HEK293 (cell line): ENCODE results near the gene COX19.

Source experiments
- CTCF ChIA-PET: fragments of 350-600 bp; formaldehyde crosslinking; extraction: SDS; loops from one replicate; lab custom pipeline; 2021; ENCODE audit warnings: antibody characterized with exemption; lab: Yijun Ruan, JAX
- POLR2A ChIA-PET: fragments of 300-600 bp; formaldehyde crosslinking; extraction: SDS; loops from one replicate; lab custom pipeline; 2020; ENCODE audit warnings: antibody characterized with exemption, inconsistent platforms; lab: Yijun Ruan, JAX
- H3K27ac ChIP-seq: fragments of 200-500 bp; sonication (Bioruptor generic); 2 replicates; pipeline ENCODE4 v1.5.1; 2014; ENCODE audit warnings: low read depth, low read length, control low read depth, inconsistent platforms; ENCODE audit errors: extremely low read depth
- H3K36me3 ChIP-seq, 2 experiments: fragments of 200-500 bp in 1 of 2; sonication (Bioruptor generic) in 1 of 2; 1 replicate in 1 of 2; 2 replicates in 1 of 2; pipeline ENCODE4 v1.5.1; 2014 to 2017; ENCODE audit warnings: inconsistent platforms in 2 of 2, low read length in 2 of 2; ENCODE audit not compliant: control insufficient read depth in 2 of 2, insufficient read depth in 1 of 2
- H3K4me1 ChIP-seq: fragments of 200-500 bp; sonication (Bioruptor generic); 2 replicates; pipeline ENCODE4 v1.5.1; 2014; ENCODE audit warnings: mild to moderate bottlenecking, low read length, inconsistent platforms; ENCODE audit not compliant: control insufficient read depth, insufficient read depth
- H3K4me3 ChIP-seq: 2 replicates; pipeline ENCODE4 v1.5.1; 2011; ENCODE audit warnings: low read depth, mild to moderate bottlenecking, control low read depth, low read length, moderate library complexity
- H3K9me3 ChIP-seq: fragments of 200-500 bp; sonication (Bioruptor generic); 2 replicates; pipeline ENCODE4 v1.5.1; 2014; ENCODE audit warnings: low read depth, low read length, inconsistent platforms; ENCODE audit not compliant: control insufficient read depth, insufficient read depth
- SALL2 ChIP-seq: fragments of 450-650 bp; formaldehyde crosslinking; IDR thresholded peaks from 2 replicates; pipeline ENCODE4 v1.5.0; 2017; ENCODE audit warnings: missing biosample characterization, mild to moderate bottlenecking, missing genetic modification characterization, borderline replicate concordance
- SETDB1 ChIP-seq: IDR thresholded peaks from one replicate; pipeline ENCODE4 v1.6.1; 2017; ENCODE audit warnings: mild to moderate bottlenecking, low read length, moderate library complexity, mixed read lengths; ENCODE audit not compliant: insufficient read length
- TCF7L2 ChIP-seq: IDR thresholded peaks from 2 replicates; pipeline ENCODE4 v1.6.1; 2011; ENCODE audit warnings: low read depth, mild to moderate bottlenecking, inconsistent platforms, low read length, moderate library complexity, borderline replicate concordance
- ZNF114 ChIP-seq: fragments of 450-650 bp; formaldehyde crosslinking; IDR thresholded peaks from 2 replicates; pipeline ENCODE4 v1.5.0; 2017; ENCODE audit warnings: missing biosample characterization, missing genetic modification characterization
- ZNF157 ChIP-seq: fragments of 450-650 bp; formaldehyde crosslinking; IDR thresholded peaks from 2 replicates; pipeline ENCODE4 v1.5.1; 2016; ENCODE audit warnings: missing biosample characterization, missing genetic modification characterization
- ZNF350 ChIP-seq: fragments of 450-650 bp; formaldehyde crosslinking; IDR thresholded peaks from 2 replicates; pipeline ENCODE4 v1.5.0; 2017; ENCODE audit warnings: missing biosample characterization, mild to moderate bottlenecking, missing genetic modification characterization
- ZNF366 ChIP-seq: fragments of 450-650 bp; formaldehyde crosslinking; conservative IDR thresholded peaks from 2 replicates; pipeline ENCODE4 v1.5.1; 2016; ENCODE audit warnings: missing biosample characterization, missing genetic modification characterization
- ZNF530 ChIP-seq: fragments of 450-650 bp; formaldehyde crosslinking; IDR thresholded peaks from 2 replicates; pipeline ENCODE4 v1.5.1; 2016; ENCODE audit warnings: low read depth, missing biosample characterization, missing genetic modification characterization
- ZNF549 ChIP-seq: fragments of 450-650 bp; IDR thresholded peaks from 2 replicates; pipeline ENCODE4 v1.5.1; 2018; ENCODE audit warnings: missing biosample characterization, missing genetic modification characterization, mild to moderate bottlenecking, inconsistent platforms, moderate library complexity
- ZNF626 ChIP-seq: fragments of 450-650 bp; sonication (Bioruptor Pico); formaldehyde crosslinking; IDR thresholded peaks from 2 replicates; pipeline ENCODE4 v1.5.1; 2018; ENCODE audit warnings: missing biosample characterization, missing genetic modification characterization, inconsistent platforms
- TF ChIP-seq, protein P1 (sequence below): fragments of 450-650 bp; formaldehyde crosslinking; IDR thresholded peaks from 2 replicates; pipeline ENCODE4 v1.5.1; 2016; ENCODE audit warnings: missing biosample characterization, missing genetic modification characterization, borderline replicate concordance
- TF ChIP-seq, protein P2 (sequence below): fragments of 450-650 bp; formaldehyde crosslinking; IDR thresholded peaks from 2 replicates; pipeline ENCODE4 v1.5.1; 2016; ENCODE audit warnings: missing biosample characterization, missing genetic modification characterization
- TF ChIP-seq, protein P3 (sequence below): fragments of 450-650 bp; formaldehyde crosslinking; conservative IDR thresholded peaks from 2 replicates; pipeline ENCODE4 v1.5.1; 2016; ENCODE audit warnings: low read depth, missing biosample characterization, missing genetic modification characterization
- TF ChIP-seq, protein P4 (sequence below): fragments of 450-650 bp; formaldehyde crosslinking; IDR thresholded peaks from 2 replicates; pipeline ENCODE4 v1.5.1; 2017; ENCODE audit warnings: missing biosample characterization, missing genetic modification characterization

Gene COX19

DNA sequence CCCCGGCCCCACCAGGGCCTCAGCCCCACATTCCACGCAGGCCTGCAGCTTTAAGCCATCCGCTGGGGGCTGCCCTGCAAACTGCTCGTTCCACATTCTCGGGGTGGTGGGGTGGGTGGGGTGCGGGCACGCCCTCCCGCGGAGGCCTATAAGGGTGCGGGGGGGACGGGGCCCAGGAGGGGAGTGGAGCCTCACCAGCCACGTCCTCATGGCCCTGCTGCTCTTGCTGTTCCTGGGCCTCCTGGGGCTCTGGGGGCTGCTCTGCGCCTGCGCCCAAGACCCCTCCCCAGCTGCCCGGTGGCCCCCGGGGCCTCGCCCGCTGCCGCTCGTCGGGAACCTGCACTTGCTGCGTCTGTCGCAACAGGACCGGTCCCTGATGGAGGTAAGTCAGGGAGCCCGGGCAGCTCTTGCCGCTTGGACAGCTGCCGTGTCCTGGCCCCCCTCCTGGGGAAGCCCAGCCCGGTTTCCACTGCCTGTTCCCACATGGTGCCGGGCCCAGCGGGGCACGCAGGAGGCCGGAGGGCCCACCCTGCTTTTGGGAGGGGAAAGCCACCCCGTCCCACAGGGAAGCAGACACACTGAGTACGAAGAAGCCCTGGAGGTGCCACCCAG lies 7.8 kb upstream of the COX19 start, which contains the start of gene CYP2W1:
TSS of gene CYP2W1 (plus strand) at position 178 of the 612 bp plus-strand sequence. CDS start at position 209, 31 bp downstream.
- H3K36me3 ChIP-seq: no peaks in the 10 kb centered on the region
- no peak within 1 kb of the TSS for H3K4me3 ChIP-seq
- CTCF ChIA-PET: interaction anchor here (1.3 to 3.1 kb wide), 3 partner anchors 9 to 82 kb away, joined by 3 to 30 read pairs (median 4); no protein-coding TSS in a partner anchor
- POLR2A ChIA-PET: no interaction called here
- TF ChIP-seq SALL2 (tag by site-specific recombination) (no peak), ZNF350 (tag by site-specific recombination) (no peak), ZNF157 (tag by site-specific recombination) (no peak), ZNF114 (tag by site-specific recombination) (no peak), ZNF366 (tag by site-specific recombination) (no peak), SETDB1 (no peak), TCF7L2 (no peak), ZNF530 (tag by site-specific recombination) (no peak), ZNF626 (tag by site-specific recombination) (no peak), ZNF549 (tag by site-specific recombination) (no peak)
- TF ChIP-seq, protein P1, sequence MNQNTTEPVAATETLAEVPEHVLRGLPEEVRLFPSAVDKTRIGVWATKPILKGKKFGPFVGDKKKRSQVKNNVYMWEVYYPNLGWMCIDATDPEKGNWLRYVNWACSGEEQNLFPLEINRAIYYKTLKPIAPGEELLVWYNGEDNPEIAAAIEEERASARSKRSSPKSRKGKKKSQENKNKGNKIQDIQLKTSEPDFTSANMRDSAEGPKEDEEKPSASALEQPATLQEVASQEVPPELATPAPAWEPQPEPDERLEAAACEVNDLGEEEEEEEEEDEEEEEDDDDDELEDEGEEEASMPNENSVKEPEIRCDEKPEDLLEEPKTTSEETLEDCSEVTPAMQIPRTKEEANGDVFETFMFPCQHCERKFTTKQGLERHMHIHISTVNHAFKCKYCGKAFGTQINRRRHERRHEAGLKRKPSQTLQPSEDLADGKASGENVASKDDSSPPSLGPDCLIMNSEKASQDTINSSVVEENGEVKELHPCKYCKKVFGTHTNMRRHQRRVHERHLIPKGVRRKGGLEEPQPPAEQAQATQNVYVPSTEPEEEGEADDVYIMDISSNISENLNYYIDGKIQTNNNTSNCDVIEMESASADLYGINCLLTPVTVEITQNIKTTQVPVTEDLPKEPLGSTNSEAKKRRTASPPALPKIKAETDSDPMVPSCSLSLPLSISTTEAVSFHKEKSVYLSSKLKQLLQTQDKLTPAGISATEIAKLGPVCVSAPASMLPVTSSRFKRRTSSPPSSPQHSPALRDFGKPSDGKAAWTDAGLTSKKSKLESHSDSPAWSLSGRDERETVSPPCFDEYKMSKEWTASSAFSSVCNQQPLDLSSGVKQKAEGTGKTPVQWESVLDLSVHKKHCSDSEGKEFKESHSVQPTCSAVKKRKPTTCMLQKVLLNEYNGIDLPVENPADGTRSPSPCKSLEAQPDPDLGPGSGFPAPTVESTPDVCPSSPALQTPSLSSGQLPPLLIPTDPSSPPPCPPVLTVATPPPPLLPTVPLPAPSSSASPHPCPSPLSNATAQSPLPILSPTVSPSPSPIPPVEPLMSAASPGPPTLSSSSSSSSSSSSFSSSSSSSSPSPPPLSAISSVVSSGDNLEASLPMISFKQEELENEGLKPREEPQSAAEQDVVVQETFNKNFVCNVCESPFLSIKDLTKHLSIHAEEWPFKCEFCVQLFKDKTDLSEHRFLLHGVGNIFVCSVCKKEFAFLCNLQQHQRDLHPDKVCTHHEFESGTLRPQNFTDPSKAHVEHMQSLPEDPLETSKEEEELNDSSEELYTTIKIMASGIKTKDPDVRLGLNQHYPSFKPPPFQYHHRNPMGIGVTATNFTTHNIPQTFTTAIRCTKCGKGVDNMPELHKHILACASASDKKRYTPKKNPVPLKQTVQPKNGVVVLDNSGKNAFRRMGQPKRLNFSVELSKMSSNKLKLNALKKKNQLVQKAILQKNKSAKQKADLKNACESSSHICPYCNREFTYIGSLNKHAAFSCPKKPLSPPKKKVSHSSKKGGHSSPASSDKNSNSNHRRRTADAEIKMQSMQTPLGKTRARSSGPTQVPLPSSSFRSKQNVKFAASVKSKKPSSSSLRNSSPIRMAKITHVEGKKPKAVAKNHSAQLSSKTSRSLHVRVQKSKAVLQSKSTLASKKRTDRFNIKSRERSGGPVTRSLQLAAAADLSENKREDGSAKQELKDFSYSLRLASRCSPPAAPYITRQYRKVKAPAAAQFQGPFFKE: no peak
- TF ChIP-seq, protein P2, sequence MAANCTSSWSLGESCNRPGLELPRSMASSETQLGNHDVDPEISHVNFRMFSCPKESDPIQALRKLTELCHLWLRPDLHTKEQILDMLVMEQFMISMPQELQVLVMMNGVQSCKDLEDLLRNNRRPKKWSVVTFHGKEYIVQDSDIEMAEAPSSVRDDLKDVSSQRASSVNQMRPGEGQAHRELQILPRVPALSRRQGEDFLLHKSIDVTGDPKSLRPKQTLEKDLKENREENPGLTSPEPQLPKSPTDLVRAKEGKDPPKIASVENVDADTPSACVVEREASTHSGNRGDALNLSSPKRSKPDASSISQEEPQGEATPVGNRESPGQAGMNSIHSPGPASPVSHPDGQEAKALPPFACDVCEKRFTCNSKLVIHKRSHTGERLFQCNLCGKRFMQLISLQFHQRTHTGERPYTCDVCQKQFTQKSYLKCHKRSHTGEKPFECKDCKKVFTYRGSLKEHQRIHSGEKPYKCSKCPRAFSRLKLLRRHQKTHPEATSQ (tag by site-specific recombination): no peak
- TF ChIP-seq, protein P3, sequence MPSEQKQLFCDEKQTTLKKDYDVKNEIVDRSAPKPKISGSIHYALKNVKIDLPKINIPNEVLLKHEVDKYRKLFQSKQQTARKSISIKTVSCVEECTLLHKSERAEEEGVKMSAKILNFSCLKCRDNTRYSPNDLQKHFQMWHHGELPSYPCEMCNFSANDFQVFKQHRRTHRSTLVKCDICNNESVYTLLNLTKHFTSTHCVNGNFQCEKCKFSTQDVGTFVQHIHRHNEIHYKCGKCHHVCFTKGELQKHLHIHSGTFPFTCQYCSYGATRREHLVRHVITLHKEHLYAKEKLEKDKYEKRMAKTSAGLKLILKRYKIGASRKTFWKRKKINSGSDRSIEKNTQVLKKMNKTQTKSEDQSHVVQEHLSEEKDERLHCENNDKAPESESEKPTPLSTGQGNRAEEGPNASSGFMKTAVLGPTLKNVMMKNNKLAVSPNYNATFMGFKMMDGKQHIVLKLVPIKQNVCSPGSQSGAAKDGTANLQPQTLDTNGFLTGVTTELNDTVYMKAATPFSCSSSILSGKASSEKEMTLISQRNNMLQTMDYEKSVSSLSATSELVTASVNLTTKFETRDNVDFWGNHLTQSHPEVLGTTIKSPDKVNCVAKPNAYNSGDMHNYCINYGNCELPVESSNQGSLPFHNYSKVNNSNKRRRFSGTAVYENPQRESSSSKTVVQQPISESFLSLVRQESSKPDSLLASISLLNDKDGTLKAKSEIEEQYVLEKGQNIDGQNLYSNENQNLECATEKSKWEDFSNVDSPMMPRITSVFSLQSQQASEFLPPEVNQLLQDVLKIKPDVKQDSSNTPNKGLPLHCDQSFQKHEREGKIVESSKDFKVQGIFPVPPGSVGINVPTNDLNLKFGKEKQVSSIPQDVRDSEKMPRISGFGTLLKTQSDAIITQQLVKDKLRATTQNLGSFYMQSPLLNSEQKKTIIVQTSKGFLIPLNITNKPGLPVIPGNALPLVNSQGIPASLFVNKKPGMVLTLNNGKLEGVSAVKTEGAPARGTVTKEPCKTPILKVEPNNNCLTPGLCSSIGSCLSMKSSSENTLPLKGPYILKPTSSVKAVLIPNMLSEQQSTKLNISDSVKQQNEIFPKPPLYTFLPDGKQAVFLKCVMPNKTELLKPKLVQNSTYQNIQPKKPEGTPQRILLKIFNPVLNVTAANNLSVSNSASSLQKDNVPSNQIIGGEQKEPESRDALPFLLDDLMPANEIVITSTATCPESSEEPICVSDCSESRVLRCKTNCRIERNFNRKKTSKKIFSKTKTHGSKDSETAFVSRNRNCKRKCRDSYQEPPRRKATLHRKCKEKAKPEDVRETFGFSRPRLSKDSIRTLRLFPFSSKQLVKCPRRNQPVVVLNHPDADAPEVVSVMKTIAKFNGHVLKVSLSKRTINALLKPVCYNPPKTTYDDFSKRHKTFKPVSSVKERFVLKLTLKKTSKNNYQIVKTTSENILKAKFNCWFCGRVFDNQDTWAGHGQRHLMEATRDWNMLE: no peak
- TF ChIP-seq, protein P4, sequence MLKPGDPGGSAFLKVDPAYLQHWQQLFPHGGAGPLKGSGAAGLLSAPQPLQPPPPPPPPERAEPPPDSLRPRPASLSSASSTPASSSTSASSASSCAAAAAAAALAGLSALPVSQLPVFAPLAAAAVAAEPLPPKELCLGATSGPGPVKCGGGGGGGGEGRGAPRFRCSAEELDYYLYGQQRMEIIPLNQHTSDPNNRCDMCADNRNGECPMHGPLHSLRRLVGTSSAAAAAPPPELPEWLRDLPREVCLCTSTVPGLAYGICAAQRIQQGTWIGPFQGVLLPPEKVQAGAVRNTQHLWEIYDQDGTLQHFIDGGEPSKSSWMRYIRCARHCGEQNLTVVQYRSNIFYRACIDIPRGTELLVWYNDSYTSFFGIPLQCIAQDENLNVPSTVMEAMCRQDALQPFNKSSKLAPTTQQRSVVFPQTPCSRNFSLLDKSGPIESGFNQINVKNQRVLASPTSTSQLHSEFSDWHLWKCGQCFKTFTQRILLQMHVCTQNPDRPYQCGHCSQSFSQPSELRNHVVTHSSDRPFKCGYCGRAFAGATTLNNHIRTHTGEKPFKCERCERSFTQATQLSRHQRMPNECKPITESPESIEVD (tag by site-specific recombination): no peak
- H3K27ac ChIP-seq: no peak within 1 kb of the TSS
- H3K9me3 ChIP-seq: no peaks in the 10 kb centered on the region
- no peaks in the 10 kb centered on the region for H3K4me1 ChIP-seq
